Lower leg skin (tissue), 4 donors: ENCODE results near the gene CNOT6L. TPM values are rescaled to one million over a fixed set of nuclear protein-coding genes. Genes with fewer than 3 reads are reported as not detected.

Experiments used
- DNase-seq, 2 donors: peaks; one replicate each; pipeline ENCODE4 v3.0.0-alpha.2; 2019; ENCODE audit warnings: low spot score in 2 of 2
- H3K4me3 ChIP-seq: fragments of 200-600 bp; sonication (generic); 2 replicates; pipeline ENCODE4 v1.5.1; 2017; ENCODE audit warnings: mild to moderate bottlenecking, low read depth; ENCODE audit not compliant: poor library complexity, severe bottlenecking
- CTCF ChIP-seq, 3 donors: fragments of 450-650 bp; IDR thresholded peaks; one replicate each; pipeline ENCODE4 v1.5.1; 2016; ENCODE audit warnings: antibody characterized with exemption in 3 of 3, mild to moderate bottlenecking in 3 of 3, moderate library complexity in 2 of 3
- POLR2A ChIP-seq, 2 donors: fragments of 450-650 bp; IDR thresholded peaks; one replicate each; pipeline ENCODE4 v1.6.1; 2016 to 2017; ENCODE audit warnings: antibody characterized with exemption in 2 of 2, mild to moderate bottlenecking in 1 of 2, moderate library complexity in 1 of 2
- WGBS, 2 donors: methylation state at CpG; one replicate each; pipeline ENCODE4 v1.1.5; 2018; 5-methylcytosine and 5-hydroxymethylcytosine counted together
- intact Hi-C: fragments of 100-400 bp; cut with DNase I; formaldehyde crosslinking; loops from one replicate; pipeline ENCODE4 v1.15.0; 2023; ENCODE audit warnings: low total_unique reads
- total RNA-seq, 4 donors: library from RNA; depleted of rRNA; stranded (reverse); fragments of >200 nt; gene quantifications; one replicate each; pipeline ENCODE4 v1.1.0, GENCODE V29; 2016

The CNOT6L gene
- total RNA-seq, 4 donors from 2014 or later, result 27.7 to 35.5 (median 33.0) TPM

- no peak overlapping the region for H3K4me3 ChIP-seq
- 84 to 89% methylated on average over 11 of the region's 11 CpGs for WGBS, 2 donors
- TF ChIP-seq CTCF (IDR thresholded peaks at IDR 0.05) (no peak), POLR2A (IDR thresholded peaks at IDR 0.05) (no peak)
- no peak for DNase-seq
- intact Hi-C loops, result no loop called here
Observed at GRCh38 chr4:77681792-77682191, 137.4 kb downstream of the CNOT6L start.

- no peak overlapping the region for H3K4me3 ChIP-seq
- WGBS, 2 donors, result 87 to 91% methylated on average over 3 of the region's 3 CpGs
- no peak for DNase-seq
- TF ChIP-seq CTCF (IDR thresholded peaks at IDR 0.05) (no peak), POLR2A (IDR thresholded peaks at IDR 0.05) (no peak)
- intact Hi-C loops, result no loop called here
Observed at GRCh38 chr4:77676842-77677241, 142.3 kb downstream of the CNOT6L start.

- no peak overlapping the region for H3K4me3 ChIP-seq
- intact Hi-C loops, result no loop called here
- no peak for TF ChIP-seq POLR2A (IDR thresholded peaks at IDR 0.05)
- 82 to 91% methylated on average over 4 of the region's 4 CpGs for WGBS, 2 donors
- no peak for DNase-seq
Observed at GRCh38 chr4:77671051-77671450, 148.1 kb downstream of the CNOT6L start.

- WGBS, 2 donors, result 63 to 66% methylated on average over 7 of the region's 7 CpGs
- no peak overlapping the region for H3K4me3 ChIP-seq
- no peak for TF ChIP-seq CTCF (IDR thresholded peaks at IDR 0.05)
- TF ChIP-seq POLR2A (IDR thresholded peaks at IDR 0.05), result no peak
- intact Hi-C loops, result no loop called here
- no peak for DNase-seq
Observed at GRCh38 chr4:77669946-77670590, 149.1 kb downstream of the CNOT6L start.

GRCh38 chr4:77665381-77666069, 153.6 kb downstream of the CNOT6L start:
- no peak for DNase-seq
- no peak overlapping the region for H3K4me3 ChIP-seq
- intact Hi-C loops, result no loop called here
- no peak for TF ChIP-seq POLR2A (IDR thresholded peaks at IDR 0.05)
- TF ChIP-seq CTCF (IDR thresholded peaks at IDR 0.05), result no peak
- WGBS, 2 donors, result 89 to 96% methylated on average over 4 of the region's 4 CpGs

Other genes starting within 250 kb of the CNOT6L start
- gene CXCL13, start 213.5 kb downstream of the CNOT6L start, total RNA-seq, result under 1 TPM in 1 of 4 donors, not detected in 3; 0.34 TPM
- gene MRPL1, start 43.5 kb upstream of the CNOT6L start, total RNA-seq, result 10 to 100 TPM; 12.8 to 28.2 (median 17.2) TPM
- gene FRAS1, start 238.0 kb upstream of the CNOT6L start, total RNA-seq, result 1 to 10 TPM in 3 of 4 donors, under 1 TPM in 1; 0.83 to 5.3 (median 3.0) TPM